Caki2 (cell line): ENCODE results near the gene ZNF808. TPM values are rescaled to one million over a fixed set of nuclear protein-coding genes. Genes with fewer than 3 reads are reported as not detected.
"Not testable (repeated sequence)": the region's sequence is repeated elsewhere in the genome, so short reads cannot be mapped to it uniquely, and the experiment has no call there.

Experiments used
- DNase-seq: peaks from one replicate; pipeline ENCODE4 v3.0.0-alpha.2; 2015; ENCODE audit warnings: low read depth
- in situ Hi-C: cut with HindIII; loops from 2 replicates; pipeline ENCODE4 v1.10.0; 2016; ENCODE audit warnings: low sequenced_read_pairs, low pct_unique_long_range_greater_than_20kb, mixed read lengths
- total RNA-seq: library from RNA; depleted of rRNA; stranded (reverse); fragments of >200 nt; shearing (Covaris generic); gene quantifications from 2 replicates; pipeline ENCODE4 v1.2.3, GENCODE V29; 2014; ENCODE audit warnings: low replicate concordance; rRNA removed

ZNF808 gene
- total RNA-seq, 1 experiment from 2014 or later, result 8.1 TPM

- DNase-seq, result peak; percentile 91
- in situ Hi-C loops, result no loop called here
Observed at GRCh38 chr19:52570000-52570861, 42.8 kb downstream of the ZNF808 start, which contains the start of gene ZNF701. ZNF701 (plus strand) TSS chr19:52570287; CDS start chr19:52574148, 3,861 bp downstream.

GRCh38 chr19:52584736-52585440 lies 57.4 kb downstream of the ZNF808 start:
- in situ Hi-C loops, result no loop called here

GRCh38 chr19:52585604-52586003 lies 58.1 kb downstream of the ZNF808 start:
- in situ Hi-C loops, result no loop called here
- DNase-seq, result no peak

More at GRCh38 chr19:52584736-52585440, 57.4 kb downstream of the ZNF808 start:
- DNase-seq, result no peak

GRCh38 chr19:52590728-52591127 lies 63.3 kb downstream of the ZNF808 start:
- in situ Hi-C loops, result no loop called here

GRCh38 chr19:52592301-52592700 lies 64.8 kb downstream of the ZNF808 start:
- in situ Hi-C loops, result no loop called here
- no peak for DNase-seq

More at GRCh38 chr19:52590728-52591127, 63.3 kb downstream of the ZNF808 start:
- no peak for DNase-seq

GRCh38 chr19:52593441-52593840 lies 66.0 kb downstream of the ZNF808 start:
- in situ Hi-C loops, DNase-seq: not testable (repeated sequence)

- in situ Hi-C loops, result no loop called here
- DNase-seq, result no peak
Observed at GRCh38 chr19:52599241-52599640, 71.8 kb downstream of the ZNF808 start.

- no peak for DNase-seq
- in situ Hi-C loops, result no loop called here
Observed at GRCh38 chr19:52600639-52601024, 73.2 kb downstream of the ZNF808 start.

GRCh38 chr19:52601025-52601973 lies 73.8 kb downstream of the ZNF808 start:
- DNase-seq, result peak; percentile 77
- in situ Hi-C loops, result no loop called here

GRCh38 chr19:52601974-52602366 lies 74.5 kb downstream of the ZNF808 start:
- DNase-seq, in situ Hi-C loops: not testable (repeated sequence)

GRCh38 chr19:52602941-52603340 lies 75.5 kb downstream of the ZNF808 start:
- in situ Hi-C loops, result no loop called here
- no peak for DNase-seq

- no peak for DNase-seq
- in situ Hi-C loops, result no loop called here
Observed at GRCh38 chr19:52603558-52604207, 76.2 kb downstream of the ZNF808 start.

Other genes starting within 250 kb of the ZNF808 start
- 4.5 and 7.4 TPM in 2 replicates for gene ZNF480, start 230.5 kb upstream of the ZNF808 start, total RNA-seq
- gene ZNF610, start 191.4 kb upstream of the ZNF808 start, total RNA-seq, result 1.2 and 2.2 TPM in 2 replicates
- 1.4 and 3.9 TPM in 2 replicates for gene ZNF880, start 157.7 kb upstream of the ZNF808 start, total RNA-seq
- gene ZNF528, start 129.8 kb upstream of the ZNF808 start, total RNA-seq, result 29.2 and 32.5 TPM in 2 replicates
- not detected in 2 replicates for gene ZNF534, start 98.5 kb upstream of the ZNF808 start, total RNA-seq
- gene ZNF578, start 74.1 kb upstream of the ZNF808 start, total RNA-seq, result not detected in 2 replicates
- gene ZNF701, start 42.6 kb downstream of the ZNF808 start, total RNA-seq, result 4.0 and 10.2 TPM in 2 replicates
- gene ZNF83, start 110.7 kb downstream of the ZNF808 start, total RNA-seq, result 11.9 and 19.2 TPM in 2 replicates
- 8.6 and 29.9 TPM in 2 replicates for gene ZNF611, start 207.4 kb downstream of the ZNF808 start, total RNA-seq